CD14-positive monocyte (primary cell): ENCODE data around the gene IL17RA. TPM values are rescaled to one million over a fixed set of nuclear protein-coding genes. Genes with fewer than 3 reads are reported as not detected.
A peak's percentile ranks its signal among the peaks of the same experiment; 100 is the strongest.

Experiments
- DNase-seq, 3 donors: peaks; one replicate each; pipeline ENCODE4 v3.0.0-alpha.2; 2011 to 2022
- H2AFZ ChIP-seq: 2 replicates; pipeline ENCODE4 v1.6.0; 2012; ENCODE audit warnings: mild to moderate bottlenecking, low read depth, low read length, inconsistent platforms; ENCODE audit not compliant: insufficient read depth, poor library complexity, severe bottlenecking
- H3K27ac ChIP-seq, 2 donors: 1 replicate in 1 of 2; 2 replicates in 1 of 2; pipeline ENCODE4 v1.5.1; 2012 to 2013; ENCODE audit warnings: low read length in 2 of 2, control low read depth in 1 of 2, inconsistent platforms in 1 of 2, low read depth in 1 of 2, mild to moderate bottlenecking in 1 of 2
- H3K27me3 ChIP-seq, 2 donors: one replicate each; pipeline versions ENCODE4 v1.6.0 to v1.6.1; 2011 to 2013; ENCODE audit warnings: low read length in 2 of 2; ENCODE audit not compliant: control insufficient read depth in 2 of 2, insufficient read depth in 2 of 2
- H3K36me3 ChIP-seq, 2 donors: replicated peaks in 1 of 2; 1 replicate in 1 of 2; 2 replicates in 1 of 2; pipeline versions ENCODE4 v1.5.1 to v1.6.1; 2012 to 2013; ENCODE audit warnings: low read length in 2 of 2, control low read depth in 1 of 2, inconsistent platforms in 1 of 2, mild to moderate bottlenecking in 1 of 2; ENCODE audit not compliant: insufficient read depth in 2 of 2, control insufficient read depth in 1 of 2
- H3K4me1 ChIP-seq, 2 donors: 1 replicate in 1 of 2; 2 replicates in 1 of 2; pipeline versions ENCODE4 v1.5.1 to v1.6.1; 2012 to 2013; ENCODE audit warnings: low read length in 2 of 2, control low read depth in 1 of 2, inconsistent platforms in 1 of 2, mild to moderate bottlenecking in 1 of 2, moderate library complexity in 1 of 2; ENCODE audit not compliant: insufficient read depth in 2 of 2, control insufficient read depth in 1 of 2
- H3K4me2 ChIP-seq: replicated peaks from 2 replicates; pipeline ENCODE3; 2012; ENCODE audit warnings: low read length, moderate library complexity, mild to moderate bottlenecking; ENCODE audit not compliant: poor library complexity, severe bottlenecking; ENCODE audit errors: extremely low read depth
- H3K4me3 ChIP-seq, 3 experiments: fragments of 200-600 bp in 1 of 3; sonication (generic) in 1 of 3; replicated peaks in 1 of 3; 1 replicate in 2 of 3; 2 replicates in 1 of 3; pipeline ENCODE4 v1.5.1; 2011 to 2013; ENCODE audit warnings: low read length in 3 of 3, mild to moderate bottlenecking in 3 of 3, control low read depth in 2 of 3, low read depth in 2 of 3, inconsistent platforms in 1 of 3, moderate library complexity in 1 of 3
- H3K79me2 ChIP-seq: 2 replicates; pipeline ENCODE4 v1.6.0; 2012; ENCODE audit warnings: mild to moderate bottlenecking, control low read depth, inconsistent platforms, low read length, moderate library complexity; ENCODE audit not compliant: insufficient read depth
- H3K9ac ChIP-seq: 2 replicates; pipeline ENCODE4 v1.6.0; 2017; ENCODE audit warnings: low read length, mild to moderate bottlenecking; ENCODE audit not compliant: insufficient read depth, poor library complexity, severe bottlenecking
- H3K9me3 ChIP-seq, 2 donors: replicated peaks in 1 of 2; 1 replicate in 1 of 2; 2 replicates in 1 of 2; pipeline versions ENCODE4 v1.5.1 to v1.6.1; 2012 to 2013; ENCODE audit warnings: low read length in 2 of 2, control low read depth in 1 of 2; ENCODE audit not compliant: control insufficient read depth in 1 of 2, insufficient read depth in 1 of 2
- H4K20me1 ChIP-seq: 2 replicates; pipeline ENCODE4 v1.6.0; 2012; ENCODE audit warnings: mild to moderate bottlenecking, low read length, control low read depth, moderate library complexity; ENCODE audit not compliant: insufficient read depth
- H3K27ac Mint-ChIP-seq, 7 donors: one replicate each; pipeline ENCODE4 v1.8.0; 2020; ENCODE audit warnings: mild to moderate bottlenecking in 7 of 7, mixed read lengths in 7 of 7, moderate library complexity in 6 of 7, inconsistent platforms in 2 of 7
- H3K27me3 Mint-ChIP-seq, 3 donors: one replicate each; pipeline ENCODE4 v1.8.0; 2021 to 2022; ENCODE audit warnings: low read depth in 3 of 3, mild to moderate bottlenecking in 3 of 3, mixed read lengths in 3 of 3, moderate library complexity in 3 of 3, inconsistent platforms in 1 of 3
- H3K36me3 Mint-ChIP-seq, 2 donors: one replicate each; pipeline ENCODE4 v1.8.0; 2020; ENCODE audit warnings: mixed read lengths in 2 of 2, inconsistent platforms in 1 of 2, mild to moderate bottlenecking in 1 of 2
- H3K4me1 Mint-ChIP-seq: one replicate; pipeline ENCODE4 v1.8.0; 2020; ENCODE audit warnings: mild to moderate bottlenecking, mixed read lengths
- H3K4me3 Mint-ChIP-seq, 2 donors: one replicate each; pipeline ENCODE4 v1.8.0; 2020; ENCODE audit warnings: mild to moderate bottlenecking in 2 of 2, mixed read lengths in 2 of 2, moderate library complexity in 1 of 2
- H3K9me3 Mint-ChIP-seq, 7 donors: one replicate each; pipeline ENCODE4 v1.8.0; 2020 to 2022; ENCODE audit warnings: mixed read lengths in 7 of 7, mild to moderate bottlenecking in 6 of 7, moderate library complexity in 6 of 7, inconsistent platforms in 2 of 7
- WGBS: methylation state at CpG from one replicate; pipeline ENCODE4 v1.1.5; 2013; ENCODE audit warnings: missing lambda C conversion rate; ENCODE audit not compliant: insufficient coverage; 5-methylcytosine and 5-hydroxymethylcytosine counted together
- intact Hi-C, 2 donors: fragments of 100-400 bp; cut with micrococcal nuclease; formaldehyde crosslinking; loops; one replicate each; pipeline versions ENCODE4 v1.15.0 to v1.15.1; 2023
- polyA plus RNA-seq, 3 donors: library from polyadenylated mRNA; depleted of rRNA in 1 of 3; unstranded in 2 of 3; stranded (reverse) in 1 of 3; fragments of 300-500 nt in 2 of 3; fragments of >200 nt in 1 of 3; fragmentation: Illumina TruSeq in 2 of 3; gene quantifications; 1 replicate in 2 of 3; 2 replicates in 1 of 3; pipeline ENCODE4 v1.2.3, GENCODE V29; 2012 to 2021
- TF ChIP-seq, protein P1 (sequence below): fragments of 200-600 bp; IDR thresholded peaks from one replicate; pipeline ENCODE4 v1.8.0; 2022; ENCODE audit warnings: antibody characterized with exemption, mild to moderate bottlenecking

The IL17RA gene
- polyA plus RNA-seq, 3 donors, result 68.3 to 118 (median 96.7) TPM

DNA sequence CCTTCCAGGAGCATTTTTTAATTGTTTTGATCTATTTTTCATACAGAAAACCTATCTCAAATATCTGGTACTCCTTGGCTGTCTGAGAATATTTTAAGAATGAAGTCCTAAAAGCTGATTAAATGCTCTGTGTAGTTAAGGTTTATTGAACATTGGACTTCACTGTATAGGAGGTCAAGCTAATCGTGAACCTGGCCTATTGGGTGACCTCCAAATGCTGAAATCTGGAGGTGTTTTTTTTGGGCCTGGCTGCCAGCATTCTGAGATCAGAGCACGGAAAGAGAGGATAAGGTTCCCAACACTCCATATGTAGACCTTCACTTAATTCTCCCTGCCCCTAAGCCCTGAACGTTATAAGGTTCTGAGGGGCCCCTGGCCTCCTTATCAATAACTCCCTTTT, 8.3 kb downstream of the IL17RA start:
- peaks cover 98 to 100% of the 10 kb centered on the region in 2 donors for H3K4me1 ChIP-seq
- no peaks in the 10 kb centered on the region for H3K9me3 ChIP-seq

DNA sequence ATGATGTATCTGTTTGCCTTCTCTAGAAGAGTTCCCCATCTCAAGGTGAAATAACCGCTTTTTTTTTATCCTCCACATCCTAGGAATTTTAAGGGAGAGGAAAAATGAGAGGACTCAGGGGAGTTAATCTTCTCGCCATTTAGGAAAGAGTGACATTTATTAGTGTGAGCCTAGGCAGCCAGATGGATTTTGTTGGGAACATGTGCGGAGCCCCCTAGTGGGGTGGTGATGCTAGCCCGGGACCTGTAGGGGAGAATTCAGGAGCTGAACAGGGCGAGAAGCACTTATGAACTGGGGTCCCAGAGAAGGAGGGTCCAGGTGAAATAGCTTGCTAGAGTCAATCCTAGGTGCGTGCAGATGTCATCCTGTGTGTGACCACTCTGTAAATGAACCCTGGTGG, 10.7 kb downstream of the IL17RA start:
- no peaks in the 10 kb centered on the region for H3K27me3 ChIP-seq
- peaks cover 98 to 100% of the 10 kb centered on the region in 2 donors for H3K4me1 ChIP-seq
- peaks cover 95% of the 10 kb centered on the region for H4K20me1 ChIP-seq
- H3K4me3 ChIP-seq, result peak overlapping the region in 1 of 3 experiments; percentile 57
- H3K4me2 ChIP-seq, result peak overlapping the region; percentile 42
- peaks cover 0 to 2% (median 0%) of the 10 kb centered on the region in 3 donors for H3K27me3 Mint-ChIP-seq
- no peak overlapping the region for H2AFZ ChIP-seq
- peaks cover 54 to 81% of the 10 kb centered on the region in 2 donors for H3K36me3 Mint-ChIP-seq
- peaks cover 0 to 2% (median 0%) of the 10 kb centered on the region in 7 donors for H3K9me3 Mint-ChIP-seq
- no peak for DNase-seq
- TF ChIP-seq, protein P1, sequence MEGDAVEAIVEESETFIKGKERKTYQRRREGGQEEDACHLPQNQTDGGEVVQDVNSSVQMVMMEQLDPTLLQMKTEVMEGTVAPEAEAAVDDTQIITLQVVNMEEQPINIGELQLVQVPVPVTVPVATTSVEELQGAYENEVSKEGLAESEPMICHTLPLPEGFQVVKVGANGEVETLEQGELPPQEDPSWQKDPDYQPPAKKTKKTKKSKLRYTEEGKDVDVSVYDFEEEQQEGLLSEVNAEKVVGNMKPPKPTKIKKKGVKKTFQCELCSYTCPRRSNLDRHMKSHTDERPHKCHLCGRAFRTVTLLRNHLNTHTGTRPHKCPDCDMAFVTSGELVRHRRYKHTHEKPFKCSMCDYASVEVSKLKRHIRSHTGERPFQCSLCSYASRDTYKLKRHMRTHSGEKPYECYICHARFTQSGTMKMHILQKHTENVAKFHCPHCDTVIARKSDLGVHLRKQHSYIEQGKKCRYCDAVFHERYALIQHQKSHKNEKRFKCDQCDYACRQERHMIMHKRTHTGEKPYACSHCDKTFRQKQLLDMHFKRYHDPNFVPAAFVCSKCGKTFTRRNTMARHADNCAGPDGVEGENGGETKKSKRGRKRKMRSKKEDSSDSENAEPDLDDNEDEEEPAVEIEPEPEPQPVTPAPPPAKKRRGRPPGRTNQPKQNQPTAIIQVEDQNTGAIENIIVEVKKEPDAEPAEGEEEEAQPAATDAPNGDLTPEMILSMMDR, result peak; percentile 39
- peak overlapping the region; percentile 6 for H3K9ac ChIP-seq
- H3K27ac Mint-ChIP-seq, result peak overlapping the region; percentile 78 to 97 (median 95)
- peaks cover 97% of the 10 kb centered on the region for H3K79me2 ChIP-seq
- H3K9me3 ChIP-seq, result no peaks in the 10 kb centered on the region
- intact Hi-C loops, result no loop called here
- H3K4me1 Mint-ChIP-seq, result peaks cover 98% of the 10 kb centered on the region
- peak overlapping the region; percentile 80 to 87 for H3K27ac ChIP-seq
- 89% methylated on average over 3 of the region's 6 CpGs for WGBS
- peak overlapping the region in 1 of 2 donors; percentile 60 for H3K4me3 Mint-ChIP-seq
- peaks cover 46 to 55% of the 10 kb centered on the region in 2 donors for H3K36me3 ChIP-seq

More for the DNA sequence above, 8.3 kb downstream of the IL17RA start:
- Histone ChIP-seq H3K36me3 (peaks cover 30 to 45% of the 10 kb centered on the region in 2 donors), H4K20me1 (peaks cover 100% of the 10 kb centered on the region), H3K4me2 (peak overlapping the region; percentile 50), H3K4me3 (peak overlapping the region in 1 of 3 experiments; percentile 32), H3K27me3 (no peaks in the 10 kb centered on the region), H3K27ac (peak overlapping the region in 1 of 2 donors; percentile 65), H3K9ac (no peak overlapping the region), H2AFZ (no peak overlapping the region), H3K79me2 (peaks cover 100% of the 10 kb centered on the region)
- H3K4me1 Mint-ChIP-seq, result peaks cover 96% of the 10 kb centered on the region
- H3K9me3 Mint-ChIP-seq, result peaks cover 0 to 2% (median 0%) of the 10 kb centered on the region in 7 donors
- peak overlapping the region in 6 of 7 donors; percentile 58 to 84 (median 72) for H3K27ac Mint-ChIP-seq
- TF ChIP-seq, protein P1, result no peak
- intact Hi-C loops, result loop anchor here in 1 of 2 donors (2.0 kb wide), 1 partner anchor 24 kb away; no protein-coding TSS in a partner anchor
- WGBS, result 86% methylated on average over 1 of the region's 3 CpGs
- no peak for DNase-seq
- H3K4me3 Mint-ChIP-seq, result peak overlapping the region in 1 of 2 donors; percentile 11
- peaks cover 42 to 80% of the 10 kb centered on the region in 2 donors for H3K36me3 Mint-ChIP-seq
- peaks cover 0 to 2% (median 0%) of the 10 kb centered on the region in 3 donors for H3K27me3 Mint-ChIP-seq
